ENCODE data around the gene GTPBP1.

DNA sequence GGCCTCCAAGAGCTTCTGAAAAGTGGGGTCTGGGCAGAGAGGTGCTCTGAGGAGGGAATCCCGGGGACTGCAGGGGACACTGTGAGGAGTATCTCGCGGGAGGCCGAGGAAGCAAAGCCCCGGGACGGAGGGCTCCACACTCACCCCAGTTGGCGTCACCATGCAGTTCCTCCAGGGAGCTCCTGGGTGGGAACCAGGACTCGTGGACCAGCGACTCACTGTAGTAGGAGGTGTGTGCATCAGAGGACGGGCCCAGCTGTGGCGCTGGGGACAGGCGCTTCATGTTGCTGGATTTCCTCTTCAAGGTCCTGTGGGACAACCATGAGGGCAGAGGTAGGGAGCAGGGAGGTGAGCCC, 45.3 kb downstream of the GTPBP1 start:
- TF ChIP-seq, protein P1, sequence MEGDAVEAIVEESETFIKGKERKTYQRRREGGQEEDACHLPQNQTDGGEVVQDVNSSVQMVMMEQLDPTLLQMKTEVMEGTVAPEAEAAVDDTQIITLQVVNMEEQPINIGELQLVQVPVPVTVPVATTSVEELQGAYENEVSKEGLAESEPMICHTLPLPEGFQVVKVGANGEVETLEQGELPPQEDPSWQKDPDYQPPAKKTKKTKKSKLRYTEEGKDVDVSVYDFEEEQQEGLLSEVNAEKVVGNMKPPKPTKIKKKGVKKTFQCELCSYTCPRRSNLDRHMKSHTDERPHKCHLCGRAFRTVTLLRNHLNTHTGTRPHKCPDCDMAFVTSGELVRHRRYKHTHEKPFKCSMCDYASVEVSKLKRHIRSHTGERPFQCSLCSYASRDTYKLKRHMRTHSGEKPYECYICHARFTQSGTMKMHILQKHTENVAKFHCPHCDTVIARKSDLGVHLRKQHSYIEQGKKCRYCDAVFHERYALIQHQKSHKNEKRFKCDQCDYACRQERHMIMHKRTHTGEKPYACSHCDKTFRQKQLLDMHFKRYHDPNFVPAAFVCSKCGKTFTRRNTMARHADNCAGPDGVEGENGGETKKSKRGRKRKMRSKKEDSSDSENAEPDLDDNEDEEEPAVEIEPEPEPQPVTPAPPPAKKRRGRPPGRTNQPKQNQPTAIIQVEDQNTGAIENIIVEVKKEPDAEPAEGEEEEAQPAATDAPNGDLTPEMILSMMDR (IDR thresholded peaks at IDR 0.05): no peak
- TF ChIP-seq POLR2A (IDR thresholded peaks at IDR 0.05) (no peak), EP300 (IDR thresholded peaks at IDR 0.05) (no peak)
